GM12878 (cell line): ENCODE data around the gene SNAP23. TPM values are rescaled to one million over a fixed set of nuclear protein-coding genes. Genes with fewer than 3 reads are reported as not detected.

Experiments
- ATAC-seq: fragments of 200-7000 bp; cut with Tn5 transposase; 3 replicates; pipeline ENCODE4 v1.9.1; 2020; ENCODE audit warnings: mild to moderate bottlenecking, moderate library complexity
- BruUV-seq: library from RNA; stranded (reverse); fragments of 400-500 nt; replicated peaks from 2 replicates; lab custom pipeline; 2021; lab: Mats Ljungman, UMichigan
- CTCF ChIA-PET: fragments of 300-600 bp; sonication (Branson Sonifier 250); formaldehyde crosslinking; extraction: SDS; loops from one replicate; lab custom pipeline; 2021; ENCODE audit warnings: inconsistent platforms; lab: Yijun Ruan, JAX
- POLR2A ChIA-PET: fragments of 350-600 bp; formaldehyde crosslinking; extraction: SDS; loops from one replicate; lab custom pipeline; 2021; ENCODE audit warnings: inconsistent platforms; lab: Charles Lee
- RAD21 ChIA-PET: fragments of 300-600 bp; sonication (Branson Sonifier 250); formaldehyde crosslinking; loops from one replicate; lab custom pipeline; 2023; ENCODE audit warnings: antibody characterized with exemption; ENCODE audit not compliant: unreplicated experiment; lab: Charles Lee
- SMC1A ChIA-PET: fragments of 300-600 bp; sonication (Branson Sonifier 250); formaldehyde crosslinking; loops from one replicate; lab custom pipeline; 2023; ENCODE audit not compliant: unreplicated experiment, uncharacterized antibody; lab: Charles Lee
- DNase-seq: peaks from one replicate; pipeline ENCODE4 v3.0.0-alpha.2; 2011; ENCODE audit warnings: low read depth, low spot score
- FAIRE-seq: peaks from 3 replicates; lab custom pipeline; 2011; peaks lifted over from hg19 to GRCh38; lab: Jason Lieb, UNC
- H2AFZ ChIP-seq: 2 replicates; pipeline ENCODE4 v1.6.0; 2011; ENCODE audit warnings: low read depth, low read length, control low read depth; ENCODE audit not compliant: control insufficient read depth
- H3K27ac ChIP-seq: 2 replicates; pipeline ENCODE4 v1.5.1; 2011; ENCODE audit warnings: control low read depth; ENCODE audit not compliant: control insufficient read depth, insufficient read depth
- H3K27me3 ChIP-seq, 2 experiments: replicated peaks in 1 of 2; 2 replicates each; pipeline versions ENCODE4 v1.6.0 to v1.6.1; 2011; ENCODE audit warnings: low read length in 1 of 2; ENCODE audit not compliant: control insufficient read depth in 2 of 2, insufficient read depth in 2 of 2
- H3K36me3 ChIP-seq, 2 experiments: 2 replicates each; pipeline ENCODE4 v1.5.1; 2011; ENCODE audit warnings: low read length in 1 of 2; ENCODE audit not compliant: control insufficient read depth in 2 of 2, insufficient read depth in 2 of 2
- H3K4me1 ChIP-seq: 2 replicates; pipeline ENCODE4 v1.6.1; 2011; ENCODE audit warnings: mild to moderate bottlenecking, low read length, moderate library complexity, mixed read lengths; ENCODE audit not compliant: control insufficient read depth, insufficient read depth
- H3K4me2 ChIP-seq: 2 replicates; pipeline ENCODE4 v1.6.0; 2011; ENCODE audit warnings: control low read depth; ENCODE audit not compliant: control insufficient read depth, insufficient read depth
- H3K4me3 ChIP-seq: fragments of 200-600 bp; sonication (generic); 2 replicates; pipeline ENCODE4 v1.5.1; 2016
- H3K79me2 ChIP-seq: 2 replicates; pipeline ENCODE4 v1.6.0; 2011; ENCODE audit warnings: low read length; ENCODE audit not compliant: control insufficient read depth, insufficient read depth
- H3K9ac ChIP-seq: 2 replicates; pipeline ENCODE4 v1.8.0; 2011; ENCODE audit warnings: low read length, control low read depth, mixed read lengths; ENCODE audit not compliant: control insufficient read depth, insufficient read depth
- H3K9me3 ChIP-seq: replicated peaks from 3 replicates; pipeline ENCODE4 v1.5.1; 2011; ENCODE audit warnings: mild to moderate bottlenecking, low read length; ENCODE audit not compliant: control insufficient read depth, insufficient read depth
- H4K20me1 ChIP-seq: 2 replicates; pipeline ENCODE4 v1.6.0; 2011; ENCODE audit not compliant: control insufficient read depth, insufficient read depth
- CREM ChIP-seq: IDR thresholded peaks from 2 replicates; pipeline ENCODE4 v1.6.1; 2014; ENCODE audit warnings: antibody characterized with exemption, low read depth
- DPF2 ChIP-seq: fragments of 450-650 bp; IDR thresholded peaks from 2 replicates; pipeline ENCODE4 v1.6.1; 2017; ENCODE audit warnings: mild to moderate bottlenecking
- JUNB ChIP-seq: IDR thresholded peaks from 2 replicates; pipeline ENCODE4 v1.6.1; 2016; ENCODE audit warnings: antibody characterized with exemption, mild to moderate bottlenecking
- PBX3 ChIP-seq: IDR thresholded peaks from 2 replicates; pipeline ENCODE4 v1.6.1; 2011; ENCODE audit warnings: mild to moderate bottlenecking, low read depth, low read length, moderate library complexity; ENCODE audit not compliant: insufficient replicate concordance
- RAD21 ChIP-seq: IDR thresholded peaks from 2 replicates; pipeline ENCODE4 v1.6.1; 2011; ENCODE audit warnings: mild to moderate bottlenecking, low read depth, low read length, moderate library complexity; ENCODE audit not compliant: insufficient read depth
- ZBED1 ChIP-seq: IDR thresholded peaks from 2 replicates; pipeline ENCODE4 v1.6.1; 2016; ENCODE audit warnings: borderline replicate concordance
- ZNF24 ChIP-seq: fragments of 450-650 bp; IDR thresholded peaks from 2 replicates; pipeline ENCODE4 v1.6.1; 2017; ENCODE audit warnings: antibody characterized with exemption, mild to moderate bottlenecking
- ZNF622 ChIP-seq: fragments of 450-650 bp; IDR thresholded peaks from 2 replicates; pipeline ENCODE4 v1.6.1; 2017; ENCODE audit warnings: mild to moderate bottlenecking, inconsistent platforms
- WGBS: methylation state at CpG from one replicate; pipeline ENCODE4 v1.1.6; 2016; ENCODE audit warnings: low lambda C conversion rate; ENCODE audit not compliant: insufficient replicate concordance, insufficient coverage; ENCODE audit errors: missing lambda C conversion rate; 5-methylcytosine and 5-hydroxymethylcytosine counted together
- in situ Hi-C: fragments of 300-500 bp; cut with MboI; formaldehyde crosslinking; loops from 9 replicates; pipeline ENCODE4 v1.14.3; 2018; ENCODE audit warnings: mixed read lengths
- intact Hi-C: fragments of 100-400 bp; cut with micrococcal nuclease; formaldehyde crosslinking; loops from one replicate; pipeline ENCODE4 v1.14.2; 2022; ENCODE audit not compliant: unreplicated experiment
- polyA plus RNA-seq, 11 experiments: library from polyadenylated mRNA; depleted of rRNA in 4 of 11; unstranded in 6 of 11; stranded (reverse) in 5 of 11; fragments of >200 nt; fragmentation: Nextera tagmentation in 4 of 11; fragmentation: Illumina TruSeq in 1 of 11; extraction: Ambion mirVana in 4 of 11; extraction: Trizol in 1 of 11; gene quantifications; 1 replicate in 1 of 11; 2 replicates in 10 of 11; pipeline versions ENCODE4 v1.2.1 to v1.2.3, GENCODE V29; 2011 to 2016; ENCODE audit warnings: inconsistent platforms in 2 of 11, missing spikeins in 2 of 11, low read depth in 1 of 11
- total RNA-seq, 4 experiments: library from RNA; depleted of rRNA in 3 of 4; stranded (reverse); fragments of >200 nt in 3 of 4; fragmentation: Illumina TruSeq in 1 of 4; extraction: Trizol in 1 of 4; gene quantifications; 2 replicates each; pipeline versions ENCODE4 v1.2.1 to v1.2.3, GENCODE V29; 2013 to 2021

Gene SNAP23
- total and polyA plus RNA-seq, 10 of the 15 experiments (the other 5 are each of a cell fraction or from before 2014, with no cell fraction given) = 51.9 to 127 (median 74.6) TPM

- DNase-seq = no peak
- ATAC-seq = no peak
- ChIA-PET CTCF (no interaction called here), SMC1A (interaction anchor here (1.6 kb wide), 1 partner anchor 139 kb away, joined by 9 read pairs; no protein-coding TSS in a partner anchor), RAD21 (no interaction called here), POLR2A (interaction anchor here (0.6 kb wide), 1 partner anchor 142 kb away, joined by 3 read pairs; no protein-coding TSS in a partner anchor)
- peaks cover 37% of the 10 kb centered on the region for H3K79me2 ChIP-seq
- H4K20me1 ChIP-seq = no peaks in the 10 kb centered on the region
- H3K27me3 ChIP-seq = no peaks in the 10 kb centered on the region
- TF ChIP-seq JUNB = no peak
- no peak for TF ChIP-seq ZNF24
- TF ChIP-seq PBX3 = no peak
- no peak for TF ChIP-seq ZBED1
- no peak for TF ChIP-seq RAD21
- no peak for TF ChIP-seq ZNF622
- no peak for TF ChIP-seq DPF2
- TF ChIP-seq CREM = no peak
- in situ Hi-C loops = no loop called here
- no TSS peak for BruUV-seq
- H3K27ac ChIP-seq = no peak overlapping the region
- H3K36me3 ChIP-seq = peaks cover 0 to 5% of the 10 kb centered on the region in 2 experiments; a peak in 1 of 4 replicates
- no peak overlapping the region for H3K9ac ChIP-seq
- no peak overlapping the region for H3K4me3 ChIP-seq
- H3K9me3 ChIP-seq = no peaks in the 10 kb centered on the region
- intact Hi-C loops = no loop called here
- no peak for FAIRE-seq
- whole genome bisulfite sequencing = 86% methylated on average over 4 of the region's 4 CpGs
- H2AFZ ChIP-seq = no peak overlapping the region
- H3K4me1 ChIP-seq = peaks cover 31% of the 10 kb centered on the region; the same call in 1 of the 2 replicates
- H3K4me2 ChIP-seq = no peak overlapping the region
These were observed 12.1 kb downstream of the SNAP23 start for GRCh38 chr15:42507514-42507913.
